GM19035 (cell line): ENCODE results near the gene IQCH.
"Not testable (repeated sequence)": the region's sequence is repeated elsewhere in the genome, so short reads cannot be mapped to it uniquely, and the experiment has no call there.

Source experiments
- ATAC-seq: cut with Tn5 transposase; IDR thresholded peaks from one replicate; pipeline ENCODE4 v1.9.1; 2021; ENCODE audit not compliant: unreplicated experiment

Gene IQCH

DNA sequence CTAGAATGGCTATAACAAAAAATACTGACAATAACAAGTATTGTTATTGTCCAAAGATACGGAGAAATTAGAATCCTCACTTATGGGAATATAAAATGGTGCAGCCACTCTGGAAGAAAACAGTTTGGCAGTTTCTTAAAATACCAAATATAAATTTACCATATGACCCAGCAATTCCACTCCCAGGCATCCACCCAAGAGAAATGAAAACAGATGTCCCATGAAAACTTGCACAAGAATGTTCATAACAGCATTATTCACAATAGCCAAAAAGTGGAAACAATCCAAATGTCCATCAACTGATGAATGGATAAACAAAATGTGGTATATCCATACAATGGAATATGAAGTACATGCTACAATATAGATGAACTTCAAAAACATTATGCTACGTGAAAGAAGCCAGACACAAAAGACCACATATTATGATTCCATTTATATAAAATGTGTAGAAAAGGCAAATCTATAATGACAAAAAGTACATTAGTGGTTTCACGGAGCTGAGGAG is 9.6 kb upstream of the IQCH start:
- ATAC-seq = no peak

DNA sequence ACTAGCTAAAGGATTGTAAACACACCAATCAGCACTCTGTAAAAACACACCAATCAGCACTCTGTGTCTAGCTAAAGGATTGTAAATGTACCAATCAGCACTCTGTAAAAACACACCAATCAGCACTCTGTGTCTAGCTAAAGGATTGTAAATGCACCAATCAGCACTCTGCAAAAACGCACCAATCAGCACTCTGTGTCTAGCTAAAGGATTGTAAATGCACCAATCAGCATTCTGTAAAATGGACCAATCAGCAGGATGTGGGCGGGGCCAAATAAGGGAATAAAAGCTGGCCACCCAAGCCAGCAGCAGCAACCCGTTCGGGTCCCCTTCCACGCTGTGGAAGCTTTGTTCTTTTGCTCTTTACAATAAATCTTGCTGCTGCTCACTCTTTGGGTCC is 8.0 kb upstream of the IQCH start:
- not testable (repeated sequence) for ATAC-seq

DNA sequence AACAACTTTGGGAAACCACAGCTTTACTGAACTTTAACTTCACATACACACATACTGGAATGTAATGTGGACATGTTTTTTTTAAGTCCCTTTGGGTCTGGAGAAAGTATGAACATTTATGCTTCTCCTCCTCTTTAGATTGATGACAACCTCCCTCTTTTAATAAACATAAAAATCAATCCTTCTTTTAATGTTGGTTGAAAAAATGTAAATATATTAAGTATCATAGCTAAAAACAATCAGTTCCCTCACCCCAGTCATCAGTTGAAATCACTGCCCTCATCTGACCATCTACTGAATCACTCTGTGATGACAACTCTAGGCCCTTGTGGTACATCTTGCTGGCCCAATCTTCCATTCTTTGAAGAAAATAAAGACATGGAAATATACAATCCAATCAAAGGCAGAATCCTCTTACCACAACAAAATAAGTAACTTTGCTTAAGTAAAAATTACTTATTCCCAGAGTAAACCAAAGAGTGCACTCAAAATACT is 6.5 kb upstream of the IQCH start:
- no peak for ATAC-seq

DNA sequence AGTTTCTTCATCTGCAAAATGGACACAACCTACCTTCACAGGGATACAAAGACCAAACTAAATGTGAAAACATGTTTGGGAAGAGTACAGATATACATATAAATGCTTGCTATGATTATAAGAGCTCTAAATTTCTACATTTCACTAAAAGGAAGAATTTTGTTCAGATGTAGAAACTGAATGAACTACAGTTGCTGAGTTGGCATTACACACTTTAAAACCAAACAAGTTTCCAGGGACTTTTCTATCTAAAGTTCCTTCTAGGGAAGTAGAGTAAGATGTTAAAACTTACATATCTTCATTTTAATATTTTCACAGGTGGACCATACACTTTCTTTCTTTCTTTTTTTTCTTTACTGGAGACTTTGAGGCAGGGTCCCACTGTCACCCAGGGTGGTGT is 4.8 kb upstream of the IQCH start:
- no peak for ATAC-seq

DNA sequence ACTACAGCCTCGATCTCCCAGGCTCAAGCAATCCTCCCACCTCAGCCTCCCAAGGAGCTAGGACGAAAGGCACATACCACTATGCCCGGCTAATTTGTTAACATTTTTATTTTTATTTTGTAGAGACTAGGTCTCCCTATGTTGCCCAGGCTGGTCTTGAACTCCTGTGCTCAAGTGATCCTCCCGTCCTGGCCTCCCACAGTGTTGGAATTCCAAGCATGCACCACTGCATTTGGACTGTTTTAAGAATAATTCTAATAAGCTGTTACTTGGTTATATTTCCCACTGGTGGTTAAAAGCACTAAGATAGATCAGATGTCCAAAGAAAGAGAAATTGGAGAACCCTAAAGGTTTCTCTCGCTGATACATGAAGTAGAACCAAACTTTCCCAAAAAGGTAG is 3.3 kb upstream of the IQCH start:
- no peak for ATAC-seq

DNA sequence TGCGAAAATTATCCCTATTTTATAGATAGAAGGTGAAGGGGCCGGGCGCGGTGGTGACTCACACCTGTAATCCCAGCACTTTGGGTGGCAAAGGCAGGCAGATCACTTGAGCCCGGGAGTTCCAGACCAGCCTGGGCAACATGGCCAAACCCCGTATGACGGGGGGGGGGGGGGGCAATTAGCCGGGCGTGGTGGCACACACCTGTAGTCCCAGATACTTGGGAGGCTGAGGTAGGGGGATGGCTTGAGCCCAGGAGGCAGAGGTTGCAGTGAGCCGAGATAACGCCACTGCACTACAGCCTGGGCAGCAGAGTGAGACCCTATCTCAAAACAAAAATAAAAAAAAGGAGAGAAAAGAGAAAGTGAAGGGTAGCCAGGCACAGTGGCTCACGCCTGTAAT is 1.5 kb upstream of the IQCH start:
- ATAC-seq = no peak

DNA sequence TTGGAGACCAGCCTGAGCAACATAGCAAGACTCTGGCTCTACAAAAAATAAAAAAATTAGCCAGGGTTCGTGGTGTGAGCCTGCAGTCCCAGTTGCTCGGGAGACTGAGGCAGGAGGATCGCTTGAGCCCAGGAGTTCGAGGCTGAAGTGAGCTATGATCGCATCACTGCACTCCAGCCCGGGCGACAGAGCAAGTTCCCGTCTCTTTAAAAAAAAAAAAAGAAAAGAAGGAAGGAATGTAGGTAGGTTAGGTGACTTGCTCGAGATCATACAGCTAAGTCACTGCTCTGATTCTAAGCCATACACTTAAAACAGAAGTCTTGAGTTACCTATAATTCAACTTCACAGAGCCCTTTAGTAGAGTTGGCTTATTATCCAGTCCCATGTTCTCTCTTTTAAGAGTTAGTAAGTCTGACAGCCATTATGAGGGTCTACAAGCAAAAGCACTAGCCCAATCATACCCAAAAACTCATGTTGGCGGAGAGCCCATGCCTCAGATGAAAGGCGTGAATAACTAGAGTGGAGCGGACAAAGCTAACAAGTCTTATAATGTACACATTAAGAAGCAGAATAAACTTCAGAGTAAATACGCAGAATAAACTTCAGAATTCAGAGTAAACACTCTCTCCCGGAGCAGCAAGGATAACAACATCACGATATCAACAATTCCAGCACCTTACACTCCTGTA is 893 bp upstream of the IQCH start:
- no peak for ATAC-seq

DNA sequence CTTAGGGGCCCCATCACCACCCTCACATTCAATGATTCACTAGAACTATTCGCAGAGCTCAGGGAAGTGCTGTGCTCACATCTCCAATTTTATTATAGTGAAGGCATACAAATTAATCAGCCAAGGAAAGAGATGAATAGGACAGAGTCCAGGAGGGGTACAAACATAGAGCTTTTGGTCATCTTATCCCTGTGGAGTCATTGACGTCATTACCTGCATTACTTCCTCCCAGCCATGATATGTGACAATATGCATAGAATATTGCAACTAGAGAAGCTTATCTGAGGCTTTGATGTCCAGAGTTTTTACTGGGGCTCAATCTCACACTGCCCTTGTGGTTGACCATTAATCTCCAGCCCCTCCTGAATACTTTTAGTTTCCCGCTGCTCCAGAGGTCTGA is 1.5 kb downstream of the IQCH start:
- ATAC-seq = no peak

DNA sequence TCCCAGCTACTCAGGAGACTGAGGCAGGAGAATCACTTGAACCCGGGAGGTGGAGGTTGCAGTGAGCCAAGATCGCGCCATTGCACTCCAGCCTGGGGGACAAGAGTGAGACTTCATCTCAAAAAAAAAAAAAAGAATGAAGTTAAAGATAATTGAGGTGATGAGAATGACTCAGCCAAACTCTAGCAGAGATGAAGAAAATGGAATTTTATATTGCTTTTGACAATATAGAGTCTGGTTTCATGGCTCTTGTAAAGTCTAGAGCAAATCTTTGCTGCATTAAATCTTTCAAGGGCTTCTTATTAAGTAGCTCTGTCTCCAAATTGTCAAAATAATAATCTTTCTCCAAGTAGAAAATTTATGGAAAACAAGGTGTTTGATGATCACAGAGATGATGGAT is 3.8 kb downstream of the IQCH start:
- not testable (repeated sequence) for ATAC-seq

DNA sequence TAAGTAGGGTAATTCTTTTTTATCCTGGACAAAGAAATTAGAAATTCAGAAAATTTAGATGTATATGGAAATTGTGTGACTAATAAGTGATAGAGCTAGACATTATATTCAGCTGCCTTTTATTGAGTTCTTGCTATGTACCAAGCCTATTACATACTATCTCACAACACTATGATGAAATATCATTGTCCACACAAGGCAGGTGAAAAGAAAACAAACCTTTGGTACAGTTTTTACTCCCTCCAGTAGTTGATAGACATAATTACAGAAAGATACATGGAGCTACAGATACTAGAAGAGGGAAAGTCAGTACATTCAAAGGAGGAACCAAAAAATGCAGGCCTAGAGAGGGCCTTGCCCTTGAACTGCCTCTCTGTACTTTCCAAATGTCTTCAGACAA is 4.8 kb downstream of the IQCH start:
- ATAC-seq = no peak

DNA sequence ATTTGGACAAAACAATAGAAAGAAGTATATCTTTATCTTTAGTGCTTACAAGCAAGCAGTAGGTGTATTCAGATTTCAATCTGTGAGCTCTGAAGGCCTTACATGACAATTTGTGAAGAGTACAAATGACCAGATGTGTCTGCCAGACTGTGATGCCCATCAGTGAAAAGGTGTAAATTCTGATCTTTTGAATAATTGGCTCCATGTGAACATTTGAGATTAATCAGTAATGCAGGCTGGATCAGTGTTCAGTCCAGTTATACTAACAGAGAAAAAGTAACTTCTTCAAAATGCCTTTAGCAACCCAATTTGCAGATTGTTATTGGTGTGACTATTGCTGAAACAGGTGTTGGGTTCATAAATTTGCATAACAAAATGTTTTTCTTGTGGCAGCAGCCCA is 5.2 kb downstream of the IQCH start:
- no peak for ATAC-seq

DNA sequence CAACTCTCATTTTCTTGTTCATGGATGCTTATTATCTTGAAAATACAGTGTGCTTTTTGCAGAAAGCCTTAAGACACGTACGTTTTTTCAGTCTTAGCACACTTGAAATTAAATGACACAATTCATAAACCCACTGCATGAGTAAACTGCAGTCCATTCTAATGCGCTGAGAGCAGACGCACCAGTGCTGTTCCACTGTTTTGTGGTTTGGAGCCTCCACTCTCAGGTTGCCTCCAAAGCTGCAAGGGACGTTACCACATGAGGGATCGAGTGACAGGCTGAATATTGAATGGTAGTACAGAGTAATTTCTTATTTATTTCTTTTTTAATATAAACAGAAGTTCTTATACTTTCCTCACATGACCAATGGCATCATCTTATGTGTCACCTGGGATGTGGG is 12.3 kb downstream of the IQCH start:
- ATAC-seq = no peak

DNA sequence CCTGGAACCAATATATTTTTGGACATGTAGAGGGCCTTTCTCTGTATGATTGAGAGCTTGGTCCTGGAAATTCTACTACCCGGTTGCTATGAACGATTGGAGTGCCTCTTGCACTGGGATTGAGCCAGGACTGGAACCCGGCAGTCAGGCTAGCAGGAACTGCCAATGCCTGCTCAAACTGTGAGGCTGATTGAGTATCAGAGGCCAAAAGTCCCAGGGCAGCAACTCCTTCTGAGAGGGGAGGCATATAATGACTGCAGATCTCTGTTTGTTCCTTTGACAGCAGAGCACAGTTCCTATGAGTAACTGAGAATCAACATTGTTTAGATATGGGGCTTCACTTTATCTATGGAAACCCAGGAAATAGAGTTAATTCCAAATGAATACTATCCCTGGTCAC is 12.9 kb downstream of the IQCH start:
- ATAC-seq = no peak

DNA sequence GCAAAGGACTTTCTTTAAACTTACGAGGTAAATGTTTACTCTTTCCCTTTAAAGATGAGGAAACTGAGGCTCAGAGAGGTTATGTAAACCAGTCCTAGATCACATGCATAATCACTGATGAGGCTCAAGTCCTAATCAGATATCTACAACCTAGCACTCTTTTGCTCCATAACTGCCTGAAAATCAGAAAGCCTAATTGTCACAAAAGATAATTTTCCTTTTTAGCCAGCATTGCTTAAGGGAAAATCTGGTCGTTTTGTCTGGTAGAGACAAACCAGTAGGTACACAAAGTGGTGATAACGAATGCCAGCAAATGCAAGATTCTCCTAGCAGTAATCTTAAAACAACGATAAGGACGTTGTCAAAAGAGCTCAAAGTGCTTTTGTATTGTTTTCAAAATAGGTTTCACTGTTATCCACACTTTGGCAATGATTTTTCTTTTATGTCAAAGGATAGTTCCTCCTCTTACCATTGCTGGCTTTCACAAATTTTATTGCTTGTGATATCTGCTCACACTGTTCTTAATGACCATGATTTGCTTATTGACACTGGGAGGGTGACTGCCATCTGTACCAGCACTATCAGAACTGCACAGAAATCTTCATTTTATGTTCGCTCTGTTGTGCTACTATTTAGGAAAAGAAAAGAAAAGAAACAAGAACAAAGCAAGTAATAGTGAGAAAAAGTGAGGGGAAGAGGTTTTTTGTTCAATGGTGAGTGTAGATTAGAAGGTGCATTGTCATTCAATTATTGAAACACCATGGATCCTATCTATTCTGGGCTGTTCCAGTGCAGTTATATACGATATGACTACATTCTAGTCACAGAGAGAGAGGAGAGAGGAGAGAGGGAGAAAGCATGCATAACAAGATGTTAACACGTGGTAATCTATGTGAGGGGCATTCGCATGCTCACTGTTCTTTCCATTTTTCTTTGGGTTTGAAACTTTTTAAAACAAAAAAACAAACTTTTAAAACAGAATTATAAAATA is 13.7 kb downstream of the IQCH start:
- ATAC-seq = no peak

DNA sequence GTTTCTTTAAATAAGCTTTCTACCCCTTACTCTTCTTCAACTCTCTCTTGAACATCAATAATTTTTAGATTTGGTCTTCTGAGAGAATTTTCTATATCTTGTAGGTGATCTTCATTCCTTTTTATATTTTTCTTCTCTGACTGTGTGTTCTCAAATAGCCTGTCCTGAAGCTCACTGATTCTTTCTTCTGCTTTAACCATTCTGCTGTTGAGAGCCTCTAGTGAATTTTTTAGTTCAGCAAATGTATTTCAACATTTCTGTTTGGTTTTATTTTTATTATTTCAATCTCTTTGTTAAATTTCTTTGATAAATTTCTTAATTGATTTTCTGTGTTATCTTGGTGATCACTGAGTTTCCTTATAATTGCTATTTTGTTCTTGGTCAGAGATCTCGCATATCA is 19.6 kb downstream of the IQCH start:
- no peak for ATAC-seq

DNA sequence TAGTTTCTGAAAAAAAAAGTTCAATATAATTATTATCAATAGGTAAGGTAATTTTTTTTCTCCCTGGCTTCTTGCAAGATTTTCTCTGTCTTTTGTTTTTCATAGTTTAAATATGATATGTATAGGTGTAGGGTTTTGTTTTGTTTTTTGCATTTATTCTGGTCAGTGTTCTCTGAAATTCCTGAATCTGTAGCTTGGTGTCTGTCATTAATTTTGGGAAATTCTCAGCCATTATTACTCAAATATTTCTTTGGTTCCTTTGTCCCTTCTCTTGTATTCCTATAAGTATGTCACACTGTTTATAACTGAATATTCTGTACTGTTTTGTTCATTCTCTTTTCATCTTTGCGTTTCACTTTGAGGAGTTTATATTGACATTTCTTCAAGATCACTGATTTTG is 22.1 kb downstream of the IQCH start:
- ATAC-seq = no peak

DNA sequence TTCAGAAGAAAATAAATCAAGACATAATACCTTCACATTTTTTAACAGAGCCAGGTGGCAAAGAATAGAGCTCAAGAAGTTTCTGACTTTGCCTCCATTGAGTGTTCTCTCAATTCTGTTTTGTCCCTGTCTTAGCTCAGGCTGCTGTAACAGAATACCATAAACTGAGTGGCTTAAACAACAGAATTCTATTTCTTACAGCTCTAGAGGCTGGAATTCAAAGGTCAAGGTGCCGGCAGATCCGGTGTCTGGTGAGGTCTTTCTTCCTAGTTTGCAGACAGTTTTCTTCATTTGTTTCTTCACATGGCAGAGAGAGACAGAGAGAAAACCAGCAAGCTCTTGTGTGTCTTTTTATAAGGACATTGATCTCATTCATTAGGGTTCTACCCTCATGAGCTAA is 25.6 kb downstream of the IQCH start:
- no peak for ATAC-seq

DNA sequence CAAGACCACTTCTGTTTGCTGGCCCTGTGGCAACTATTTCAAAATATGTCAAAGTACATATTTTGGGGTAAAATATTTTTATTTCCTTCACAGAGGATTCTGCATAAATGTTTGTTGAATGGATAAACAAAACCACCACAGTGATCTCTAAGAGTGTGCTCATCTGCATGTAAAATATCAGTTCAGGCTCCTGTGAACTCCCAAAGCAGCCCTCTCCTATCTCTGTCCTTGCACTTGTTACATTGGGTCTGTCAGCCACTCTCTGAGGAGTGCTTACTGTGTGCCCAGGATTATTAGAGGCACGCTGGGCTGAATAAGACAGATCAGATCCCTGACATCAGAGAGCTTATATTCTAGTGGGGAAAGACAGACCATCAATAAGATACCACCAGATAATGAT is 27.1 kb downstream of the IQCH start:
- ATAC-seq = no peak

DNA sequence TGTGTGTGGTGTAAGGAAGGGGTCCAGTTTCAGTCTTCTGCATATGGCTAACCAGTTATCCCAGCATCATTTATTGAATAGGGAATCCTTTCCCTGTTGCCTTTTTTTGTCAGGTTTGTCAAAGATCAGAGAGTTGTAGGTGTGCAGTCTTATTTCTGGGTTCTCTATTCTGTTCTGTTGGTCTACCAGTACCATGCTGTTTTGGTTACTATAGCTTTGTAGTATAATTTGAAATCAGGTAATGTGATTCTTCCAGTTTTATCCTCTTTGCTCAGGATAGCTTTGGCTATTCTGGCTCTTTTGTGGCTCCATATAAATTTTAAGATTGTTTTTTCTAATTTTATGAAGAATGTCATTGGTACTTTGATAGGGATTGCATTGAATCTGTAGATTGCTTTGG is 31.0 kb downstream of the IQCH start:
- not testable (repeated sequence) for ATAC-seq

DNA sequence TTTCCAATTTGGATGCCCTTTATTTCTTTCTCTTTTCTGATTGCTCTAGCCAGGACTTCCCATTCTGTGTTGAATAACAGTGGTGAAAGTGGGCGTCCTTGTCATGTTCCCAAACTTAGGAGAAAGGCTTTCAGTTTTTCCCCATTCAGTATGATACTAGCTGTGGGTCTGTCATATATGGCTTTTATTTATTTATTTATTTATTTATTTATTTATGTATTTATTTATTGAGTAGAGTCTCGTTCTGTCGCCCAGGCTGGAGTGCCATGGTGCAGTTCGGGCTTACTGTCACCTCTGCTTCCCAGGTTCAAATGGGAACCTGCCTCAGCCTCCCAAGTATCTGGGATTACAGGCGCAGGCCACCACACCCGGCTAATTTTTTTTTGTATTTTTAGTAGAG is 31.8 kb downstream of the IQCH start:
- not testable (repeated sequence) for ATAC-seq

DNA sequence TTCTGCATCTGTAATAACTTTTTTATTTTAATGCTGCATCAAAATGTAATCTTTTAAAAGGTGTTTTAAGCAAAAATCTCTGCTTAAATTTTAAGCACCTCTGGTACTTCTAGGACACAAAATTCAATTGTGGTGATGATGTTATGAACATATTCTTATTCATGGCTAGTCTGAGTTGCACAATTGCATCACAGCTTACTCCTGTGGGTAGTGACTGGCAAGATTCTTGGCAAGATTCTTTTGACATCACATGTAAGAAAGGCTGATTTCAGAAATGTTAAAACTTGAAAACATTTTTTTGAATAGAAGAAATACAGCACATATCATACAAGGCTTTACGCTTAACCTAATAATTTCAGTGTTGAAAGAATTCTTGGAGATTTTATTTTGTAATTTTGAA is 35.7 kb downstream of the IQCH start:
- ATAC-seq = no peak

DNA sequence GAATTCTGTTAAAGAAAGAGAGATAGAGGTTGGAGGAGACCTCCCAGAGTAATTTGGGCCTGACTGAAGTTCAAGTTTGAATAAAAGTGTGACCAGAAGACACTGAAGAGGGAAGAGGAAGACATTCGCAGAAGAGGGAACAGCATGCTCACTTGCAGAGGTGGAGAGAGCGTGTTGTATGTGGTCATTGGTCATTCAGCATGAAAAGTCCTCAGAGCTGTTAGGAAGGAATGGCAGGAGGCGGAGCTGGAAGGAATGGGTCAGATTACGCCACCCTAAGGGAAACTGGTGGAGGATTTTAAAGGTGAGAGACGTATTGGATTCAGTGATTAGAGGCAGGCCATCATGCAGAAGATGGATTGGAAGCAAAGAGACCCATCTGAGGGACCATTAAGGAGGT is 41.6 kb downstream of the IQCH start:
- no peak for ATAC-seq
